DMS53 (cell line): ENCODE data around the gene TRPM1.

Source experiments
- DNase-seq: peaks from one replicate; lab custom pipeline; 2025; lab: John Stamatoyannopoulos, UW

Gene TRPM1

GRCh38 chr15:30978328-30978727, 123.2 kb downstream of the TRPM1 start:
- DNase-seq, result no peak

- DNase-seq, result no peak
Observed at GRCh38 chr15:30974112-30974511, 127.4 kb downstream of the TRPM1 start.

GRCh38 chr15:30973379-30973778, 128.1 kb downstream of the TRPM1 start:
- DNase-seq, result no peak

- DNase-seq, result no peak
Observed at GRCh38 chr15:30969724-30970123, 131.8 kb downstream of the TRPM1 start.

GRCh38 chr15:30963681-30964080, 137.8 kb downstream of the TRPM1 start:
- no peak for DNase-seq

GRCh38 chr15:30962659-30963058, 138.9 kb downstream of the TRPM1 start:
- no peak for DNase-seq

GRCh38 chr15:30962079-30962478, 139.4 kb downstream of the TRPM1 start:
- DNase-seq, result no peak

GRCh38 chr15:30958219-30958618, 143.3 kb downstream of the TRPM1 start:
- no peak for DNase-seq

- no peak for DNase-seq
Observed at GRCh38 chr15:30956216-30957124, 145.1 kb downstream of the TRPM1 start.

GRCh38 chr15:30954674-30955073, 146.9 kb downstream of the TRPM1 start:
- DNase-seq, result no peak

- no peak for DNase-seq
Observed at GRCh38 chr15:30953731-30954378, 147.7 kb downstream of the TRPM1 start.

GRCh38 chr15:30953183-30953582, 148.3 kb downstream of the TRPM1 start:
- DNase-seq, result no peak
